Stimulated activated CD8-positive, alpha-beta memory T cell treated with anti-CD3 and anti-CD28 coated beads, Interleukin-2, amount 100 ng/mL, for 48 hours (primary cell): Measurements from ENCODE around the gene OPHN1.
"Not testable (repeated sequence)": the region's sequence is repeated elsewhere in the genome, so short reads cannot be mapped to it uniquely, and the experiment has no call there.

ENCODE experiments used
- DNase-seq, 2 donors: peaks; one replicate each; pipeline ENCODE4 v3.0.0-alpha.2; 2020; ENCODE audit warnings: low read depth in 2 of 2

Gene OPHN1

DNA sequence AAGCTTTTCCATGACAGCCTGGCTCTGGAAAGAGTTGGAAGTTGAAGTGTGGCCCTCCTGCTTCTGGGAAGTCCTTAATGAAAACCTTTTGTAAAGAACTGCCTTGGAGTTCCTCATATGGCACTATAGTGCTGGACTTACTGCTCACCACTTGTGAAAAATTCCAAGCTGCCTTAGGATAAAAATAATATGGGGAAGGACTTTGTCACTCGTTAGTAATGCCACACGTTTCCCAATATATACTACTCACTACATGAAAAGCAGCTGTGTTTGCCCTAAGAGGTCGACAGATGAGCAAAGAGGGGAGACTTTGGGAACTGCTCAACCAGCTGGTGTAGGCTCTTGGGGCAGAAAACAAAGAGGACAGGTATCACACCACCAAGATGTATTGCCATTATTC, 11.7 kb downstream of the OPHN1 start:
- DNase-seq = no peak

DNA sequence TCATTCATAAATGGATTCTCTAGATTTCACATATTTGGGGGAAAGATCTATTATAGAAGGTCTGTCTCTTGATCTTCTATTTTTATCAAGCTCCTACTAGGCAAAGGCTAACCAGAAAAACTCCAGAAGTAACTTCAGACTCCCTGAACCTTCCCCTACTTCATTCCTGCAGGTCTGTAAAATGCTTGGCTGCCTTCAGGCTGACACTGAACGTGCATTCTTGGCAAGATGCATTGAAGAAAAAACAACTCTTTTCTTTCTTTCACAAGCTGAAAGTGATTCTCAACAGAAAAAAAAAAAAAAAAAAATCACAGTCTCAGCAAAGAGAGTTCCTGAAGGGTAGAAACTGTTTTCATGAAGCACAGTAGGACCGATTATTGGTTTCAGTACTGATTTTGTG, 12.7 kb downstream of the OPHN1 start:
- DNase-seq = no peak

DNA sequence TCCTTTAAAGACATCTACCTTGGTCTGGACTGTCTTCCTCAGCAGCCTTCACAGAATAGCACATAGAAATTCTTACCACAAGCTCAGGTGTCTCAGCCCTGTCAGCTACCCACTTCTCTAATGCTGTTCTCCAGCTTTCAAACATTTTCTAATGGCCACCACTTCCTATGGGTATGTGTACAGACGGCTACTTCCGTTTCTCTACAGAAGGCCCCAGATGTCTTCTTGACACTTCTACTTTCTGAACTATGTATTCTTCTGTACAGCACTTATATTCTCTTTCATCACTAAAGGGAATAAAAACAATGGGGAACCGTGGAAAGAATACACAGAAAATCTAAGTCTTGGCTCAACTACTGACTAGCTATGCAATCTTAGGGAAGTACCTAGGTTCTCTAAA, 13.3 kb downstream of the OPHN1 start:
- DNase-seq = no peak

DNA sequence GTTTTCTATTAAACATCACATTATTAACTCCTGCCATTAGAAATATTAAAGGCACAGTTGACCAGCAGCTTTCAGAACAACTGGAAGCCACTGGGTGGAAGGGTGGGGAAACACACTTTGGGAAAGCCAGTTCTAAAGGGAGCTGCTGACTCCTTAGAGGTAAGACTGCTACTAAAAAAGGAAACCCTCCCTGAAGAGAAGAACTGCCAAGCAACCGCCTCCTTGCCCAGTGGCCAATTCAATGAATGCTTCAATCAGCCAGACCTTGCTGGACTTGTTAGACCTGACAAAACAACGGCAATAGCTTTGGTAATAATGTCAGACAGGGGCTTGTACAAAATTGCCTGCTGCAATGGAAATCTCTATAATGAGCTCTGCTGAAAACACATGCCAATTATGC, 15.6 kb downstream of the OPHN1 start:
- DNase-seq = no peak

DNA sequence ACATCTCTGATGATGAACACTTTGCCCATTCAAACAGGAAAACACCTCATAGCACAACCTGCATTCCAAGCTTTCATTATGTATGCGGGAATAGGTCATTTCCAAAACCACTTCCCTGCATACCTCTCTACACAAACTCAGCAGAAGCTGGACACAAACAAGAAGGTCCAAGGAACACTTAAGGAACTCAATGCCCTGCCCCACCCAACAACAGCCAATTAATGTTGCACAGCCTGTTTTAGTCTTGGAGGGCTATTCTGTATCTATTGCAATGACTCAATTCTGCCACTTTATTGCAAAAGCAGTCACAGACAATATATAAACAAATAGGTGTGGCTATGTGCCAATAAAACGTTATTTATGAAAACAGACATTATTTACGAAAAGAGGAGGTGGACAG, 16.7 kb downstream of the OPHN1 start:
- DNase-seq = no peak

DNA sequence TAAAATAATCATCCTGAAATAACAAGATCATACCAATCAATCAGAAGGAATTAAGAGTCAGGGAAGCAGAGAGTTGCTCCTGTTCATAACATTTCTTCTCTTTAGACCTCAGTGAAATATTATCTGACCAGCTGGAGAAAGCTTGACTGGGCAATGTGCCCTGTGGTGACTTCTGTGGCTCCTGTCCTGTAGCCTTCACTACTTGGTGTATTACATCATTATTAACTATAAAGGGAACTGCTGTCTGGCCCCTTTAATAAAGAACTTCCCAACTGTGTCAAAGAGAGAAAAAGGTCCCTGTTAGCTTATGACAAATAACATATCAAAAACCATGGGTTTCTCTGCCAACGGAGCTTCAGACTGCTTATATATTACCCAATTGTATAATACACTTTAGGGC, 18.0 kb downstream of the OPHN1 start:
- no peak for DNase-seq

DNA sequence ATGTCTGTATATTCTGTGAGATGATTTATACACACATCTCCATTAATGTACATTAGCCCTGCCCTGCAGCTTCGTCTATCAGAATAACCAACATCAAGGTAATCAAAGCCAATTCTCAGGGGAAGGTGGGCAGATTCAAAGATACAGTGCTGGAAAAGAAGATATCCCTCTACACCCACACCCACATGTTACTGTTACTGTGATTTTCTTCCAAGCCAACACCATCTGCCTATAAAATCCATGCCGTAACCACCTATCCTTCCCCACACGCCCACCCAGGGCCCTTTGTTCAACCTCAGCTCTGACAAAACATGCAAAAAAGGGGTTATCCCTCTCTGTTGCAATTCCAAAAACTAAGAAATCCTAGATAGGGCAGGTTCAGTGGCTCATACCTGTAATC, 20.0 kb downstream of the OPHN1 start:
- no peak for DNase-seq

DNA sequence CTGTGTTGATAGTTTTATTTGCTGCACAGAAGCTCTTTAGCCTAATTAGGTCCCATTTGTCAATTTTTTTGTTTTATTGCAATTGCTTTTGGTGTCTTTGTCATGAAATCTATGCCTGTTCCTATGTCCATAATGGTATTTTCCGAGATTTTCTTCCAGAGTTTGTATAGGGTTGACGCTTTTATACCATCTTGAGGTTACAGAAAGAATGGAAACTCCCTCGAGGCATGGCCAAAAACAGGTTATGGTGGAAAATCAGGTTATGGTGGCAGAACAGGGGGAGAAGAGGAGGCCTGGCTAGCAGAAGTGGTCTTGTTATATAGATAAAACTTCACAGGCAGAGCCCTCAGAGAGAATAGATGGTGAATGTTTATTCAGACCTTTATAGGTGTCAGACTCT, 21.6 kb downstream of the OPHN1 start:
- DNase-seq = no peak

DNA sequence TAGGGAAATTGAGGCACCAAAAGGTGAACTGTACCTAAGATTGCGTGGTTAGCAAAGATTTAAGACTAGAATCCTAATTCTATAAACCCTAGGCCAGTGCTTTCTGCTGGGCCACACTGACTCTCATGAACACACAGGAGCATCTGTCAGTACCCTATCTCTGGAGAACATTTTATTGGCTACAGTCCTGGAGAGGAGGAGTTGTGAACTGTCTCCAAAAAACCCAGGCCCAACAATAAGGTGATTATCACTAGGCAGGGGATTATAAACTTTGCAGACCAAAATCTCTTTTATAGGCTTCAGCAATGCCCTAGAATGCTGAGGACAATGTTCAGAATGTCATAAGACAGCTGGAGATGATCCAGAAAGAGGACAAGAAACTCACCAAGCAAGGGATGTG, 24.1 kb downstream of the OPHN1 start:
- DNase-seq = no peak

DNA sequence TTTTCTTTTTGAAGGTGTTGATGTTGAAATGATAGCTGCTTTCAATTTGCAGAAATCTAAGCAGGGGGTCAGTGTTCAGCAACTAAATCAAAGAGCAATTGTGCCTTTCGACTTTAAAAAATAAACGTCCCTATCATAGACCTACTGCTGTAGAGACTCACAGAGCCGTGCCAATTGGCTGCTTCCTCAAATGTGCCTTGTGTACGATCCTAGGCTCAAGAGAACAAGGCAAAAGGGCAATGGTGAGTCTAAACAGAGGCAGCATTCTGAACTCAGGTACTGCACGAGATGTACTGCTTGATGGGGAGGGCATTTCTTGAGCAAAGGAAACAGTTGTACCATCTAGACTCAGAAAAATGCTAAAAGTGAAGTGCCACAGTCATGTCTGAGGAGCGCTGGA, 29.8 kb downstream of the OPHN1 start:
- DNase-seq = no peak

DNA sequence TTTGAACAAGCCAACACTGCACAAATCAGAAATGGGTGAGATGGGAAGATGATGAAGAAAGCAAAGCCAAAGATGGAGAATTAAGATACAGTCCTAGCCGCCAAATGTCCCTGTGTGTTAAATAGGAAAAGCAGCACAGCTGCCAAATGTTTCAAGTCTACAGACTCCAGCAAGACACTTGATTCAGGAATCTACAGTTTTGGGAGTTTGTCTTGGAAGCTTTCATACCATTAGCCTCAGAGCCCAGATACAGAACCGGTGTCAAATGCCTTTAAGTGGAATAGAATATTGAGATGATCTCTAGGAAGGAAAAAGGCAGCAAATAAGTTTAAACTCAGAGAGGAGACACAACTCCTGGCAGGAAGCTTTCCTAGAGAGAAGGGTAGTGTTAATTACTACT, 30.3 kb downstream of the OPHN1 start:
- DNase-seq = no peak

DNA sequence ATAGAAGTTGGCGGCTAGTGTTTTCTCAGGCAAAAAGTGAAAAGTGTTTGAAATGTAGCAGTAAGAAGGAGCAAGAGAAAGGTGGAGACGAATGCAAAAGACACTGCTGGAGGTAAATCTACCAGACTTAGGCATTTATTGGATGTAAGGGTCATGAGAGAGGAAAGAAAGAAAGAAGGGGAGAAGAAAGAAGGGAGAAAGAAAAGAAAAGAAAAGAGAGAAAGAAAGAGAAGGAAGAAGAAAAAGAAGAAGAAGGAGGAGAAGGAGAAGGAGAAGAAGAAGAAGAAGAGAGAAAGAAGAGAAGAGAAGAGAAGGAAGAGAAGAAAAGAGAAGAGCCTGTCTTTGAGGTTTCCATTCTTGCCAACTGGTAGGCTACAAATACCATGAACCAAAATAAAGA, 31.2 kb downstream of the OPHN1 start:
- DNase-seq = no peak

DNA sequence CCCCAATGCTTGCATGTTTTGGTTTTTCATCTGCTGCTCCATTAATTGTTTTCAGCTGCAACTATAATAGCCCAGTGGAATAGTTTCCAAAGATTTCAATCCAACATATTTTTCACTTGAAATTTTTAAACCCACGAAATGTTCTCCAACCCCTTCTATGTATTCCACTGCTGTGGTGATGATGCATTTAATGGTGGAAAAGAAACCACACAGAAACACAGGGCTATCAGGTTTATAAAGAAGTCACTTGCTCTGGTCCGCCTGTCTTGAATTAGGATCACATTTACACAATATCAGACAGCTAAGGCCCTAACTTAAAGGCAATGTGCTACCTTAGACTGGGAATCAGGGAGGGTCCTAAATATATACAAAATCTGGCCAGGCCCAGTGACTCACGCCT, 35.0 kb downstream of the OPHN1 start:
- DNase-seq = no peak

DNA sequence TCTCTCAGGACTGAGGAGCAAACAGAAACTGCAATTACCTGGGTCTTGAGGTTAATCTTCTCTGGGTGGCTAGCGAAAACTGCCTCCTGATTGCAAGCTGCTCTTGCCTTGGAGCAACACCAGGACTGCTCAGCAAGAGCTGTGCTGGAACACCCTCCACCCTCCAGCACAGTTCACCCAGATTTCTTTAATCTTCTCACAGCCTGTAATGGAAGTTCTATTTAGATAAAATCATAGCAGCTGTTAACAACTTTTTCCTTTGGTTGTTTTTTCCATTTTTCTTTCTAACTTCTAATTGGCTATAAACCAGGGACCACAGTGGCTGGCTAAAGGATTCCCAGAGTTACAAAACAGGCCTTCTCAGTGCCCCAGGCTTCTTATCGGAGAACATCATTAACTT, 36.3 kb downstream of the OPHN1 start:
- DNase-seq = no peak

DNA sequence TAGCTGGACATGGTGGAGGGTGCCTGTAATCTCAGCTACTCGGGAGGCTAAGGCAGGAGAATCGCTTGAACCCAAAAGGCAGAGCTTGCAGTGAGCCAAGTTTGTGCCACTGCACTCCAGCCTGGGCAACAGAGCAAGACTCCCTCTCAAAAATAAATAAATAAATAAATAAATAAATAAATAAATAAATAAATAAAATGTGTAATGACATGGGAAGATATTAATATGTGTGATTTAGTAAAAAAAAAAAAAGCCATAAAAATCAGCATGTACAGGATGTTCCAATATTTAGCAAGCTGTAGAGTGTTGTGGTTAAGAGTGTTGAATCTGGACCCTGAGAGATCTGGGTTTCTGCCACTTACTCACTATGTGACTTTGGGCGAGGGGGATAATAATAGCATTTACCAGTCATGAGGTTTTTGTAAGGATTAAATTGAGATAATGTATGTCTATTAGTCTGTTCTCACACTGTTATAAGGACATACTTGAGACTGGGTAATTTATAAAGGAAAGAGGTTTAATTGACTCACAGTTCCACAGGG, 43.8 kb downstream of the OPHN1 start:
- DNase-seq = not testable (repeated sequence)

DNA sequence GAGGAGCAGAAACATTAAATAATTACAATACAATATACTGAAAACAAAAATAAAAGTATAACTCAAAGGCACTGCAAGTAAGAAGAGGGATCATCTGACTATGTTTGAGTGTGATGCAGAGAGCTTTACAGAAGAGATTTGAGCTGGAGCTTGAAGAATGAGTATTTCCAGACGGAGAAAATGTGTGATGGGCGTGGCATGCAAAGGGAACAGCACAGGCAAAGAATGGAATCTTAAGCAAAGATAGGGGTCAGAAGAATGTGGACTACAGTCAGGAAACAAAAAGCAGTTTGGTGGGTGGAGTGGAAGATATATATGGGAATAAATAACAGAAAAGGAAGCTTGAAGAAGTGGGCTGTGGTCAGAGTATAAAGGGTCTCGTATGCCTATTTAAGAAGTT, 45.5 kb downstream of the OPHN1 start:
- no peak for DNase-seq

DNA sequence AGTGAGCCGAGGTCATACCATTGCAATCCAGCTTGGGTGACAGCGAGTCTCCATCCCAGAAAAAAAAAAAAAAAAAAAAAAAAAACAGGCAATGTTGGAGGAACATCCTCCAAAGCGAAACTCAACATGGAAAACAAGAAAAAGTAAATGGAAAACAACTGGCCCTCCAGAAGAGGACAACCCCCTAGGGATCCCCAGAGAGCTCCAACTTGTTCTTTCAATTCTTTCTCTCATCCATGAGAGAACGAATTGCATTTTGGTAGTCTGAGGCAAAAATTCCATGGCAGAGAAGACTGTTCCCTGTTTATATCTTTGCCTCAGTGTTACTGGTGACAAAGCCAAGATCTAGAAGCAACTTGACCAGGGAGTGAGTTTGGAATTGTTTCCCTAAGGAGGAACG, 49.8 kb downstream of the OPHN1 start:
- DNase-seq = no peak

DNA sequence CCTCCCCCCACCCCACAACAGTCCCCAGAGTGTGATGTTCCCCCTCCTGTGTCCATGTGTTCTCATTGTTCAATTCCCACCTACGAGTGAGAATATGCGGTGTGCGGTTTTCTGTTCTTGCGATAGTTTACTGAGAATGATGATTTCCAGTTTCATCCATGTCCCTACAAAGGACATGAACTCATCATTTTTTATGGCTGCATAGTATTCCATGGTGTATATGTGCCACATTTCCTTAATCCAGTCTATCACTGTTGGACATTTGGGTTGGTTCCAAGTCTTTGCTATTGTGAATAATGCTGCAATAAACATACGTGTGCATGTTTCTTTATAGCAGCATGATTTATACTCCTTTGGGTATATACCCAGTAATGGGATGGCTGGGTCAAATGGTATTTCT, 55.7 kb downstream of the OPHN1 start:
- not testable (repeated sequence) for DNase-seq

DNA sequence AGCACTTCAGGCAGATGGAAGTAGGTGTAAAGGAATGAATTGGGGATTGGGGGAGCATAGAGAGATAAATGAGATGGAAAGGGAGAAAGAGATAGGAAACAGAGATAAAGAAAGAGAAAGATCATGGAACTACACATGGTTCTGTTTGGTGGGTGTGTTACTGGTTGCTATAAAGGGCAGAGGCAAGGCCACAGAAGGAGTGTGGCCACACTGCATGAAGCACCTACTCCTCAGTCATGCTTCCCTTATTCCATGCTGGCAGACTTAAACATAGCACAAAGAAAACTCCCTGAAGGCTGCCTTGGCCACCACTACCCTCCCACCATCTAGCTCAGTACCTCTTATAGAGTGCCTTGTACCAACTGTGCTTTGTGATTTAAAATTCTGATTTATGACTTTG, 56.9 kb downstream of the OPHN1 start:
- no peak for DNase-seq

DNA sequence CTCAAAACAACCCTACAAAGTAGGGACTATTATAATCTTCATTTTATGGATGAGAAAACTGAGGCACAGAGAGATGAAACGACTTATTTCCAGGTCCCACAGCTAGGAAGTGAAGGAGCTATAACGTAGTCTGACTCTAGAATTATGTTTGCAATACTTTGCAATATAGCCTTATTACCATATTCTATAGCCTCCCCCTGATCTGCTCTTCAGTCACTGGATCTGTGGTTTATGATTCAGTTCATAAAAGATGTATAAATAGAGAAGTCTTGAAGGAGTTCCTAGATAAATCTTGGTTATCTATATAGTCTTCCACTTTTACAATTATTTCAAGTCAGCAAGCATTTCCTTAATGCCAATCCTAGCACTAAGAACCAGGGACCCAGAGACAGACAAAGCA, 57.5 kb downstream of the OPHN1 start:
- DNase-seq = no peak

DNA sequence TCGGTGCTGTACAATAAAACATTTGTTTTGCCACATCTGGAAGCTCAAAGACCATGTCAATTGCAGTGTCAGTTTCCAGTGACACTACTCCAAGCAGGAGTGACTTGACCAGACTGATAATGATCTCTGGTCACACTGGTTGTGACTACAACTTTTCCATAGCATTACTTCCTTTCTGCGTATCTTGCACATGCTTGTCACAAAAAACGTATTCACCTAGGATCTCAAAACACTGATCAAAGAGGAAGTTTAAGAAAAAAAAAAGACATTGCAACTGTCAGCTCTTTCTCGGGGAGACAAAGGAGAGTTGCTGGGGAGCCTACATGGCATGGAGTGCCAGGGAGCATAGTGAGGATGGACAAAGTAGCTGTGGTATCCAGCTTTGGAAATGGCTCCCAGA, 60.6 kb downstream of the OPHN1 start:
- DNase-seq = no peak

DNA sequence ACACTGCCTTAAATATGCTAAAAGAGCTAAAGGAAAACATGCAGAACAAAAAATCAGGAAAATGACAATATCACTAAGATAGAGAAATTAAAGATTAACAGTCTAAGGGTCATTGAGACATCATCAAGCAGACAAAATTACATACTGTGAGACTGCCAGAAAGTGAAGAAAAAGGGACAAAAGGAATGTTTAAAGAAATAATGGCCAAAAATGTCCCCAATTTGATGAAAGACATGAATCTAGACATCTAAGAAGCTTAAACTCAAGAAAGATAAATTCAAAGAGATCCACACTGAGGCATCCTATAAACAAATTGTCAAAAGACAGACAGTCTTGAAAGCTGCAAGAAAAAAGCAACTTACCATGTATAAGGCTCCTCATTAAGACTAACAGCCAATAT, 63.7 kb downstream of the OPHN1 start:
- no peak for DNase-seq

DNA sequence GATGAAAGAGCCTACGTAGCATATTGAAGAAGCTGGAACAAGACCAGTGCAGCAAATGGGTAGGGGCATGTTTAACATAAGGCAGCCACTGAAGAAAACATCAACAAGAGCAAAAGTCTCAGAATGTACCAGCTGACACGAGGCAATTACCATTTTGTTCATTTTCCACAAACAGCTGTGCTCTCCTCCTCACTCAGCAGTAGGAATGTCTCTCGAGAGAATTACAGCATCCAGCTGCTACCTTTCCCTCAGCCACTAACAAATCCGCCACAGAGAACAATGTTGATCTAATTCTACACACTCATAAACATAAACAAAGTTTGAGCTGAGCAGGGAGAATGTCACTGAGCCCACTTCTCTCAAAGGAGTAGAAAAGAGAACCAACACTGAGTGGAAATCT, 68.0 kb downstream of the OPHN1 start:
- no peak for DNase-seq

DNA sequence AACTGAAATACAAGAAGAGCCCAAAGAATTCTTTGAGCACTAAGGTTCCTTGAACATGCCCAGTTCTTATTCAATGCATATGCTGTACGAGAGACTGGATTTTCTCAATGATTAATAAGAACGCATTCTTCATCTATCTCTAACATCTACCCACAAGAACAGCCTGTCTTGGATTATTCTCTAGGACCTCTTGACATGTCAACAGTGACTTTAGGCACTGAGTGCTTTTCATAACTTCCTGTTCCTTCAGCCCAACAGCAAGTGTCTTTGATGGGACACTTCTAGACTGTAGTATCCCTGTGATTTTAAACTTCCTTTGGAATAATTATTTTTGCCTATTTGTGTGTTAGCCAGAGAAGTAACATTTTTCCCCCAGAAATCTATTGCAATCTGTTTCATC, 69.3 kb downstream of the OPHN1 start:
- no peak for DNase-seq

DNA sequence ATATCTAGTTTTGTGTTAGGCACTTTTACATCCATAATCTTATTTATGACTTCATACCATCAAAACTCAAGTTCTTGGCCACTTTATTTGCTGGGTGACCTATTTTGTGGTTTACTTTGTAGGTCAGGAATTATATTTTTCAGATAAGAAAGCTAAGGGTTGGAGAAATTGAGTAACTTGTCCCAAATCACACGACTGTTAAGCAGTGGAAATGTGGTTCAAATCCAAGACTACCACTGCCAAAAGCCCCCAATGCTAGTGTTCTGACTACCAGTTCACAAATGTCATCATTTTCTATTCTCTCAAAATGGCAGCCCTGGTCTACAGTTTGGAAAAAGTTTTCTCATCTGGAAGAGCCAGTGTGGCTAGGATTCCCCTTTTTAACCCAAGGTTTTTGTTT, 74.6 kb downstream of the OPHN1 start:
- no peak for DNase-seq
